A549 (cell line): ENCODE measurements around the gene LRCH2.

Experiments used
- NR3C1 ChIP-seq: fragments of >200 bp; sonication (Bioruptor Twin); formaldehyde crosslinking; IDR thresholded peaks from 3 replicates; pipeline ENCODE4 v1.6.1; 2017
- RNF2 ChIP-seq: fragments of 200-600 bp; sonication (generic); IDR thresholded peaks from 2 replicates; pipeline ENCODE4 v1.6.1; 2016; ENCODE audit warnings: low read depth, mild to moderate bottlenecking, antibody characterized with exemption, moderate library complexity, borderline replicate concordance
- TF ChIP-seq, protein P1 (sequence below): fragments of >200 bp; sonication (Bioruptor Twin); formaldehyde crosslinking; IDR thresholded peaks from 3 replicates; pipeline ENCODE4 v1.5.1; 2016

DNA sequence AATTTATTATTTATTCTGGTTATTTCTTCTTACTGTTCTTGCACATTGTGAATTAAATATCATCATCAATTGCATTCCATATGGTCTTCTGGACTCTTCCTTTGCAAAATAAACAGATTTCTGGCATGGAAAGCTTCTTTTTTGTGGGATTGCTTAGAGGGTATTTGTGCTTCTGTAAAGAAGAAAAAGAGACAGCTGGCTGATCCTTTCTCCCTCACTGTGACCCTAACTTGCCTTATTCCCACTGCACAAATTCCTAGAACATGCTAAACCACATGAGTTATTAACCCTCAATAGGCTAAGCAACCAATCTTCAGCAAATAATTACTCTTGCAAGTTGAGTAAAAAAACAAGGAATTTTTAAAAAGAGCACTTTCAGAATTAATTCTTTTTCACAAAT lies 23.8 kb upstream of the LRCH2 start:
- TF ChIP-seq RNF2, result no peak
- TF ChIP-seq, protein P1, sequence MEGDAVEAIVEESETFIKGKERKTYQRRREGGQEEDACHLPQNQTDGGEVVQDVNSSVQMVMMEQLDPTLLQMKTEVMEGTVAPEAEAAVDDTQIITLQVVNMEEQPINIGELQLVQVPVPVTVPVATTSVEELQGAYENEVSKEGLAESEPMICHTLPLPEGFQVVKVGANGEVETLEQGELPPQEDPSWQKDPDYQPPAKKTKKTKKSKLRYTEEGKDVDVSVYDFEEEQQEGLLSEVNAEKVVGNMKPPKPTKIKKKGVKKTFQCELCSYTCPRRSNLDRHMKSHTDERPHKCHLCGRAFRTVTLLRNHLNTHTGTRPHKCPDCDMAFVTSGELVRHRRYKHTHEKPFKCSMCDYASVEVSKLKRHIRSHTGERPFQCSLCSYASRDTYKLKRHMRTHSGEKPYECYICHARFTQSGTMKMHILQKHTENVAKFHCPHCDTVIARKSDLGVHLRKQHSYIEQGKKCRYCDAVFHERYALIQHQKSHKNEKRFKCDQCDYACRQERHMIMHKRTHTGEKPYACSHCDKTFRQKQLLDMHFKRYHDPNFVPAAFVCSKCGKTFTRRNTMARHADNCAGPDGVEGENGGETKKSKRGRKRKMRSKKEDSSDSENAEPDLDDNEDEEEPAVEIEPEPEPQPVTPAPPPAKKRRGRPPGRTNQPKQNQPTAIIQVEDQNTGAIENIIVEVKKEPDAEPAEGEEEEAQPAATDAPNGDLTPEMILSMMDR, result no peak
- no peak for TF ChIP-seq NR3C1
